Astrocyte of the cerebellum (primary cell): ENCODE measurements around the gene ASPN.

Source experiments
- DNase-seq: peaks from one replicate; pipeline ENCODE4 v3.0.0-alpha.2; 2011; ENCODE audit warnings: low read depth
- H3K4me3 ChIP-seq: 2 replicates; pipeline ENCODE4 v1.5.1; 2011; ENCODE audit warnings: mild to moderate bottlenecking, low read depth, low read length, moderate library complexity
- CTCF ChIP-seq: IDR thresholded peaks from 2 replicates; pipeline ENCODE4 v1.5.1; 2012; ENCODE audit warnings: low read length, low read depth, moderate library complexity, mild to moderate bottlenecking; ENCODE audit errors: missing control alignments
- in situ Hi-C: cut with HindIII; loops from 2 replicates; pipeline ENCODE4 v1.10.0; 2017; ENCODE audit warnings: low sequenced_read_pairs

The ASPN gene

GRCh38 chr9:92482329-92482728 is at the start of gene ASPN:
Gene ASPN, minus strand, starts transcription at chr9:92482506.
- DNase-seq = no peak
- in situ Hi-C loops = no loop called here
- TF ChIP-seq CTCF = no peak
- H3K4me3 ChIP-seq = no peak within 1 kb of the TSS

GRCh38 chr9:92530893-92531292 is 48.6 kb upstream of the ASPN start:
- in situ Hi-C loops = no loop called here
- no peak overlapping the region for H3K4me3 ChIP-seq
- TF ChIP-seq CTCF = no peak
- DNase-seq = no peak

GRCh38 chr9:92529124-92529523 is 46.8 kb upstream of the ASPN start:
- DNase-seq = no peak
- in situ Hi-C loops = loop anchor here (5.0 kb wide), 1 partner anchor 38 kb away; no protein-coding TSS in a partner anchor
- H3K4me3 ChIP-seq = no peak overlapping the region
- no peak for TF ChIP-seq CTCF

- TF ChIP-seq CTCF = no peak
- DNase-seq = no peak
- H3K4me3 ChIP-seq = no peak overlapping the region
- in situ Hi-C loops = loop anchor here (5.0 kb wide), 1 partner anchor 39 kb away; no protein-coding TSS in a partner anchor
These were observed 46.2 kb upstream of the ASPN start for GRCh38 chr9:92528522-92528849.

- H3K4me3 ChIP-seq = no peak overlapping the region
- no peak for TF ChIP-seq CTCF
- no peak for DNase-seq
- in situ Hi-C loops = loop anchor here (5.0 kb wide), 1 partner anchor 39 kb away; no protein-coding TSS in a partner anchor
These were observed 45.7 kb upstream of the ASPN start for GRCh38 chr9:92527832-92528521.

GRCh38 chr9:92527291-92527828 is 45.1 kb upstream of the ASPN start:
- TF ChIP-seq CTCF = no peak
- DNase-seq = no peak
- H3K4me3 ChIP-seq = no peak overlapping the region
- in situ Hi-C loops = loop anchor here (5.0 kb wide), 1 partner anchor 40 kb away; no protein-coding TSS in a partner anchor
